IPS-20b (cell line): ENCODE data around the gene STARD8.

Experiments used
- H3K27ac ChIP-seq: one replicate; pipeline ENCODE4 v1.5.1; 2013; ENCODE audit warnings: low read length
- H3K27me3 ChIP-seq: 2 replicates; pipeline ENCODE4 v1.6.1; 2013; ENCODE audit warnings: mild to moderate bottlenecking, low read length, inconsistent platforms; ENCODE audit not compliant: insufficient read depth
- H3K36me3 ChIP-seq: 2 replicates; pipeline ENCODE4 v1.6.1; 2013; ENCODE audit warnings: low read depth, mild to moderate bottlenecking, inconsistent platforms, low read length, moderate library complexity; ENCODE audit not compliant: insufficient read depth
- H3K4me1 ChIP-seq: 2 replicates; pipeline ENCODE4 v1.6.1; 2013; ENCODE audit warnings: mild to moderate bottlenecking, control low read depth, inconsistent platforms, low read length, moderate library complexity; ENCODE audit not compliant: insufficient read depth
- H3K4me3 ChIP-seq: 2 replicates; pipeline ENCODE4 v1.5.1; 2013; ENCODE audit warnings: mild to moderate bottlenecking, low read length, inconsistent platforms
- H3K9ac ChIP-seq: 2 replicates; pipeline ENCODE4 v1.6.1; 2013; ENCODE audit warnings: low read depth, mild to moderate bottlenecking, inconsistent platforms, low read length, moderate library complexity
- H3K9me3 ChIP-seq: 2 replicates; pipeline ENCODE4 v1.6.1; 2013; ENCODE audit warnings: mild to moderate bottlenecking, low read depth, low read length, inconsistent platforms; ENCODE audit not compliant: insufficient read depth

Gene STARD8

GRCh38 chrX:68694435-68695205 is 47.2 kb downstream of the STARD8 start:
- no peak overlapping the region for H3K27ac ChIP-seq
- peak overlapping the region; percentile 62; the same call in 1 of the 2 replicates for H3K4me3 ChIP-seq
- H3K36me3 ChIP-seq = no peaks in the 10 kb centered on the region
- no peaks in the 10 kb centered on the region for H3K9me3 ChIP-seq
- peaks cover 12% of the 10 kb centered on the region for H3K4me1 ChIP-seq
- no peak overlapping the region for H3K9ac ChIP-seq
- peaks cover 33% of the 10 kb centered on the region for H3K27me3 ChIP-seq

GRCh38 chrX:68695206-68695845 is 47.9 kb downstream of the STARD8 start:
- Histone ChIP-seq H3K4me1 (peaks cover 12% of the 10 kb centered on the region), H3K9me3 (no peaks in the 10 kb centered on the region), H3K27me3 (peaks cover 33% of the 10 kb centered on the region), H3K27ac (no peak overlapping the region), H3K4me3 (no peak overlapping the region), H3K36me3 (no peaks in the 10 kb centered on the region), H3K9ac (no peak overlapping the region)

DNA sequence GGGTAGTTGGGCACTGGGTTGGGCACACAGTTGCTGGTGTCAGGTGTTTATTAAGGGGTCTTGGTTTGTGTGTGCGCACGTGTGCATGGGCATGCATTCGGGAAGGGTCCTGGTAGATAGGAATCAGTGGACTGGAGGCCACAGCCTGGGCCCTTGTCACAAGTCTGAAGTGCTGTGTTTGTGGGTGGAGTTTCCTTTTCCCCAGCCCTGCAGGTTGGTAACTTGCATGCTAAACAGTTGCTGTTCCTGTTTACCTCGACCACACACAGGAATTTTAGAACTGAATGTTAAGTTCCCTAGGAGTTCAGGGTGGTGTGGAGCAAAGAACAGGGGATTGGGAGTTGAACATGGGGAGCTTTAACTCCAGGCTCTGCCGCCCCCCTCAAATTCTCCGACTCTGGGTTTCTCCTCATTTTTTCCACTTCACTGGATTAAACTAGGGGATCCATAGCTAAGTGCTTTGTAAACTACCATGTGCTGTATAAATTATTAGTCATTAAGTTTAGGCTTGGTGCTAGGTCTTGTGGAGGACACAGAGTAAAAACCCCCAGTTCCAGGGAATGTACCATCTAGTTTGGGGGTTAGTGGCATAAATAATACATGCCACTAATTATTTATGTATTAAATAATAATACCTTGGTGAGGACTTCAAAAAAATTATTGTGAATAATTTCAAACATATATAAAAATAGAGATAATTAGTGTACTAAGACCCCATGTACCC is 49.0 kb downstream of the STARD8 start:
- Histone ChIP-seq H3K27me3 (peaks cover 33% of the 10 kb centered on the region), H3K4me3 (no peak overlapping the region), H3K4me1 (peaks cover 12% of the 10 kb centered on the region), H3K9ac (no peak overlapping the region), H3K36me3 (no peaks in the 10 kb centered on the region), H3K27ac (no peak overlapping the region), H3K9me3 (no peaks in the 10 kb centered on the region)

DNA sequence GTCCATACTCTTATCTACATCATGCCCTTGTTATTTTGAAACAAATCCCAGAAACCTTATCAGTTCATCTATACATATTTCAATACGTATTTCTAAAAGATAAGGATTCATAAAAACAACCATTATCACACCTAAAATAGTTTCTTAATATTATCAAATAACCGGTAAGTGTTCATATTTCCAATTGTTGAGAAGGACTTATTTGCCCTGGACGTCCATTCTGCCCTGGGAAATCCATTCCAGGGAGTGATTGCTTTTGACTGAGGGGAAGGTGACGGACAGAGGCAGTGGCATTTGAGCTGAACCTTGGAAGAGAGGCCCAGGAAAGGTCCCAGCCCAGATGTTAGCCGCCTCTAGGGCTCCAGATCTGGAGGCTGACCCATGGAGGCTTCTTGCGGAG is 49.6 kb downstream of the STARD8 start:
- peaks cover 33% of the 10 kb centered on the region for H3K27me3 ChIP-seq
- no peaks in the 10 kb centered on the region for H3K9me3 ChIP-seq
- H3K36me3 ChIP-seq = no peaks in the 10 kb centered on the region
- H3K9ac ChIP-seq = no peak overlapping the region
- no peak overlapping the region for H3K4me3 ChIP-seq
- peaks cover 12% of the 10 kb centered on the region for H3K4me1 ChIP-seq
- no peak overlapping the region for H3K27ac ChIP-seq

DNA sequence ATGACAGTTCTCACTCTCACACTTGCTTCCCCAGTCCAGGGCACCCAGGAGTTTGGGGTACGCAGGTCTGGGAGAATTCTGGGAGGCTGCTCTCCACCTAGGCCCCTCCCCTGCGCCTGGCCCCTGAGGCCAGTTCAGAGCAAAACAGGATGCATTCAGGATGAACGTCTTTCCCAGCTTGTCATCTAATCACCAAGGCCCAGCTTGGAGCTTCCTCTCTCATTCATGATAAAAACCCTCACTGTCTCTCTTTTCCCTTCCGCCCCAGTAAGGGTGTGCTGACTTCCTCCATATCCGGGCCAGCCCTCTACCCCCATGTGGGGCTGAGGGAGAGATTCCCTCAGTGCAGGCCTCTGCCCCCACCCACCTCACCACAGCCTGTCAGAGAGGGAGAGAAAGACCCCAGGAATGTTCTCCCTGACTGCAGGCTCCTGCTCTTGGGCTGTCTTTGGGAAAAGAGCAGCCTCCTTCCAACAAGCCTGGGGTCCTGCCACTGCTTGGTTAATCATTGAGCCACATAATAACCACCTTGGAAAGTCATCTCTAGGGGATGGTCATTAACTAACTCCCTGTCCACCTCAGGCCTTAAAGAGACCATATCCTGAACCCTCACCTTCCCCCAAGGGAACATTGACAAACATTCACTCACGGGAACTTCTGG is 50.1 kb downstream of the STARD8 start:
- H3K9ac ChIP-seq = no peak overlapping the region
- H3K27me3 ChIP-seq = peaks cover 27% of the 10 kb centered on the region
- H3K36me3 ChIP-seq = no peaks in the 10 kb centered on the region
- H3K27ac ChIP-seq = no peak overlapping the region
- no peaks in the 10 kb centered on the region for H3K9me3 ChIP-seq
- peaks cover 12% of the 10 kb centered on the region for H3K4me1 ChIP-seq
- H3K4me3 ChIP-seq = no peak overlapping the region

GRCh38 chrX:68698942-68699341 is 51.5 kb downstream of the STARD8 start:
- Histone ChIP-seq H3K4me3 (no peak overlapping the region), H3K9me3 (no peaks in the 10 kb centered on the region), H3K36me3 (no peaks in the 10 kb centered on the region), H3K4me1 (peaks cover 12% of the 10 kb centered on the region), H3K27ac (no peak overlapping the region), H3K9ac (no peak overlapping the region), H3K27me3 (peaks cover 20% of the 10 kb centered on the region)

DNA sequence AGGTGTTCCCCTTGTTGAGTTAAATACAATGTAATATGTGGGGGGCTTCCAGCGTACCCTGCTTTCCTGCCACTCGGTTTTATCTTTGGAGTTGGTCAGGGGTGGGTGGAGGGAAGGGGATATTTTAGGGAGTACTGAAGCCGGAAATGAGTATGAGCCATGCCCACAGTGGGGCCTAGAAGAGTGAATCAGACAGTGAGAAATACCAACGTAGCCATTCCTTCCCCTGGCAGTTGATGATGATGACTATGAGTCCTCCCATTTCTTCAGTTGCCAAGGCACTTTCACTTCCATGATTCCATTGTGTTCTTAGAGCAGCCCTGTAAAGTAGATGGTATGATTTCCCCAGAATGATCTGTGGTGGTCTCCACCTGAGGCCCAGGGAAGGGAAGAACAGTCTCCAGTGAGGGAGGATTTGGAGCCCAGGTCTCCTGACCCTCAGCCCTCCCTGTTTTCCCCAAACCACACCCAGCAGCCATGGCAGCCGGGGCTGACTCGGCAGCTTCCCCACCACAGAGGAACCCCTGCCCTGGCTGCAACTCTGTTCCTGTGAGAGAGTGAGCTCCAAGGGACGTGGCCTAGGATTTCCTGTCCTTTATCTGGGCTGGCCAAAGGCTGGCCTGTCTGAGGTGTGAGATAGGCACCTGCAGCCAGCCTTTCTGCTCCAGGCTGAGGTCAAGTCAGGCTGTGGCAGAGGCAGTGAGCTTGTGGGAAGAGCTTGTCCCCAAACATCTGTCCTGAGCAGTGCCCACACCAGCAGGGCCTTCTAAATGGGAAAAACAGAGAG is 52.7 kb downstream of the STARD8 start:
- Histone ChIP-seq H3K36me3 (no peaks in the 10 kb centered on the region), H3K27ac (no peak overlapping the region), H3K4me3 (no peak overlapping the region), H3K9me3 (no peaks in the 10 kb centered on the region), H3K4me1 (peaks cover 11% of the 10 kb centered on the region), H3K9ac (no peak overlapping the region), H3K27me3 (peaks cover 8% of the 10 kb centered on the region)

GRCh38 chrX:68703369-68703768 is 55.9 kb downstream of the STARD8 start:
- Histone ChIP-seq H3K27ac (no peak overlapping the region), H3K4me3 (no peak overlapping the region), H3K9ac (no peak overlapping the region), H3K9me3 (no peaks in the 10 kb centered on the region), H3K27me3 (no peaks in the 10 kb centered on the region), H3K4me1 (no peaks in the 10 kb centered on the region; the same call in 1 of the 2 replicates), H3K36me3 (no peaks in the 10 kb centered on the region)

DNA sequence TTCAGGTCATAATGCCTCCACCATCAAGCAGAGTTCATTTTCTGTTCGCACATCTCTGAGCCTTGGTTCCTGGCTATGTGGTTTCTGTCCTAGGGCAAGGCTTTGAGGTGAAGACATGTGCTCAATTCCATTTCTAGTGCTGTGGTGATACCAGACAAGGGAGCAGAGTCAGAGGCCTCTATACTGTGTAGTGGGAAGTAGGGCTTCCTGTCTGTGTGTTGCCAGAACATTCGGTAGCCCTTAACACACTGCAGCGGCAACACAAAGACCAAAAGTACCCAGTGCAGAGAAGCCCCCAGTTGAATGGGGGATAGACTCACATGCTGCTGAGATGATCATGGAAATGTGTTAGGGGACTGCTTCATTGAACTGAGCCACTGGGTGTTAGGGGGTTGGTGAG is 56.4 kb downstream of the STARD8 start:
- Histone ChIP-seq H3K9ac (no peak overlapping the region), H3K27me3 (no peaks in the 10 kb centered on the region), H3K27ac (no peak overlapping the region), H3K36me3 (no peaks in the 10 kb centered on the region), H3K4me1 (peaks cover 1% of the 10 kb centered on the region; the same call in 1 of the 2 replicates), H3K4me3 (no peak overlapping the region), H3K9me3 (no peaks in the 10 kb centered on the region)

DNA sequence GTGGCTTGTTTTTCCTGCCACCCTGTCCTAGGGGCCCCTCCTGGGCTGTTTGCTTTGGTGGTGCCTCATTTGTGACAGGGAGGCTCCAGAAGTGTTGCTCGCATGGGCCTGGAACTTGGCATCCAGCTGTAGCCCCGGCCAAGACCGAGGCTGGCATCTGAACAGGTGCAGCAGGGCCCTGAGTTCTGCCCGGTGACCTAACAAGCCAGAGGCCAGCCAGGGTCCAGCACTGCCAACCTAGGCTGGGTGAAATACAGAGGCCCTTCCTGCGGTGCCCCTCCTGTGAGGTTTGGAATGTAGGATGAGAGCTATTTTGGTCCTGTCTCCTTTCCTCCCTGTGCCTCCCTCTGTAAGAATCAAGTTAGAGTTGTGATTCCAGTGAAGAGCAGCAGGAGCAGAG is 58.5 kb downstream of the STARD8 start:
- H3K27ac ChIP-seq = no peak overlapping the region
- H3K36me3 ChIP-seq = no peaks in the 10 kb centered on the region
- no peaks in the 10 kb centered on the region for H3K9me3 ChIP-seq
- H3K4me3 ChIP-seq = no peak overlapping the region
- no peak overlapping the region for H3K9ac ChIP-seq
- peaks cover 9% of the 10 kb centered on the region; the same call in 1 of the 2 replicates for H3K4me1 ChIP-seq
- H3K27me3 ChIP-seq = no peaks in the 10 kb centered on the region
